Activated T-cell treated with anti-CD3 and anti-CD28 coated beads, Interleukin-2, amount 50 U/mL, for 4 hours (primary cell): ENCODE results near the gene LRRC8E. TPM values are rescaled to one million over a fixed set of nuclear protein-coding genes. Genes with fewer than 3 reads are reported as not detected.

Source experiments
- ATAC-seq, 2 donors: fragments of 200-7000 bp; cut with Tn5 transposase; one replicate each; pipeline ENCODE4 v1.10.0; 2021
- DNase-seq: peaks from one replicate; pipeline ENCODE4 v3.0.0-alpha.2; 2020
- H3K27me3 Mint-ChIP-seq: one replicate; pipeline ENCODE4 v1.8.0; 2021; ENCODE audit warnings: low read depth, mixed read lengths
- H3K36me3 Mint-ChIP-seq: one replicate; pipeline ENCODE4 v1.8.0; 2022; ENCODE audit warnings: mixed read lengths; ENCODE audit not compliant: insufficient read depth
- H3K4me1 Mint-ChIP-seq: one replicate; pipeline ENCODE4 v1.8.0; 2021; ENCODE audit warnings: low read depth, mixed read lengths
- H3K4me3 Mint-ChIP-seq: one replicate; pipeline ENCODE4 v1.8.0; 2021; ENCODE audit warnings: mild to moderate bottlenecking, moderate library complexity, mixed read lengths
- H3K9me3 Mint-ChIP-seq: one replicate; pipeline ENCODE4 v1.8.0; 2021; ENCODE audit warnings: mixed read lengths
- total RNA-seq, 3 donors: library from RNA; stranded (reverse); gene quantifications; one replicate each; pipeline ENCODE4 v1.2.1, GENCODE V29; 2021

LRRC8E gene
- total RNA-seq, 3 donors from 2014 or later = 0.05 TPM; not detected in 2

GRCh38 chr19:7900401-7900870 lies 12.1 kb downstream of the LRRC8E start:
- no peak for DNase-seq
- Mint-ChIP-seq H3K36me3 (peaks cover 2% of the 10 kb centered on the region), H3K27me3 (peaks cover 1% of the 10 kb centered on the region), H3K4me1 (peaks cover 11% of the 10 kb centered on the region), H3K4me3 (no peak overlapping the region), H3K9me3 (no peaks in the 10 kb centered on the region)
- no peak for ATAC-seq

GRCh38 chr19:7900931-7901330 lies 12.6 kb downstream of the LRRC8E start:
- peaks cover 2% of the 10 kb centered on the region for H3K36me3 Mint-ChIP-seq
- peaks cover 15% of the 10 kb centered on the region for H3K4me1 Mint-ChIP-seq
- H3K9me3 Mint-ChIP-seq = no peaks in the 10 kb centered on the region
- no peak for DNase-seq
- no peak overlapping the region for H3K4me3 Mint-ChIP-seq
- peaks cover 1% of the 10 kb centered on the region for H3K27me3 Mint-ChIP-seq
- no peak for ATAC-seq

GRCh38 chr19:7901337-7901736 lies 13.0 kb downstream of the LRRC8E start:
- Mint-ChIP-seq H3K36me3 (peaks cover 2% of the 10 kb centered on the region), H3K9me3 (no peaks in the 10 kb centered on the region), H3K4me1 (peaks cover 15% of the 10 kb centered on the region), H3K4me3 (no peak overlapping the region), H3K27me3 (peaks cover 1% of the 10 kb centered on the region)
- ATAC-seq = no peak
- no peak for DNase-seq

DNA sequence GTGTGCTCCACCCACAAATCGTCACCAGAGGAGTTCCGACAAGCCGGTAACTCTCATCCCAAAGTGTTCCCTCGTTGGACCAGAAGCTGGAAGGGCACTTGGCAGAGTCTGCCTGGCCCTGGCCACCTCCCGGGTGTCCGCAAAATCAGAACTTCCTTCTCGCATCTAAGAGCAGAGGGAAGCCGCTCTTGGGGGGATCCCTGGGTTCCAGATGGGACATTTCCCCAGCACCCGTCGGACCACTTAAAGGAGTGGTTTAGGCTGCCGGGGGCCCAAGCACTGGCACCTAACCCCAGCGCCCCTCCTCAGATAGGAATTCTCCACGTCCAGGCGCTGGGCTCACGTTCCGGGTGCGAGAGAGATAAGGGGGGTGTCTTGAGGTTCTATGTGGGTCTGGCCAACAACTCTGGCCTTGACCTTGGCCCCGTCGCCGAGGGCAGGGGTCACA lies 14.5 kb downstream of the LRRC8E start:
- Mint-ChIP-seq H3K9me3 (no peaks in the 10 kb centered on the region), H3K4me3 (peak overlapping the region; percentile 82), H3K27me3 (no peaks in the 10 kb centered on the region), H3K4me1 (peaks cover 17% of the 10 kb centered on the region), H3K36me3 (peaks cover 2% of the 10 kb centered on the region)
- DNase-seq = no peak
- no peak for ATAC-seq

GRCh38 chr19:7903244-7904073 lies 15.1 kb downstream of the LRRC8E start, which contains the start of gene MAP2K7:
Gene MAP2K7 (plus strand): TSS chr19:7903877. CDS start chr19:7903945, 68 bp downstream.
- peak; percentile 100 for DNase-seq
- ATAC-seq = peak; percentile 88 to 91
- Mint-ChIP-seq H3K4me1 (peaks cover 17% of the 10 kb centered on the region), H3K4me3 (peak within 1 kb of the TSS; percentile 88), H3K9me3 (no peaks in the 10 kb centered on the region), H3K36me3 (peaks cover 2% of the 10 kb centered on the region), H3K27me3 (no peaks in the 10 kb centered on the region)

- peak; percentile 59 to 60 for ATAC-seq
- Mint-ChIP-seq H3K27me3 (no peaks in the 10 kb centered on the region), H3K4me3 (peak overlapping the region; percentile 88), H3K9me3 (no peaks in the 10 kb centered on the region), H3K4me1 (peaks cover 17% of the 10 kb centered on the region), H3K36me3 (peaks cover 2% of the 10 kb centered on the region)
- no peak for DNase-seq
Measured at GRCh38 chr19:7904074-7905020, 16.0 kb downstream of the LRRC8E start.

DNA sequence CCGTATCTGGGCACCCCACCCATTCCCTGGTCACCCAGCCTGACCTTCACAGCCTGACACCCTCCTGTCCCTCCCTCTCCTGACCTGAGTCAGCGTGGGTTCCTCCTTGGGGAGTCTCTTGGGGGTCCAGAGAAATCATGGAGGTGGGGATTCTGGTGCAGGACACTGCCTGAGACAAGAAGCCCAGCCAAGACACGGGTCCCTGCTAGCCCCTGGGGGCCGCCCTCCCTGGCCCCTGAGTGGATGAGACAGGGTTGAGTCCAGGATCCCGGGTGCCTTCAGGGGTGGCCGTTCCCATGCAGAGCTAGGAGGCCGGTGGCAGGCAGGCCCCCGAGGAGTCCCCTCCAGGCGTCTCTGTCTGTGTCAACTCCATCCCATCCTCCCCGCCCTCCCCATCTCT lies 17.0 kb downstream of the LRRC8E start:
- H3K27me3 Mint-ChIP-seq = no peaks in the 10 kb centered on the region
- H3K36me3 Mint-ChIP-seq = peaks cover 2% of the 10 kb centered on the region
- no peak for ATAC-seq
- peaks cover 17% of the 10 kb centered on the region for H3K4me1 Mint-ChIP-seq
- no peak for DNase-seq
- peak overlapping the region; percentile 88 for H3K4me3 Mint-ChIP-seq
- no peaks in the 10 kb centered on the region for H3K9me3 Mint-ChIP-seq

- H3K9me3 Mint-ChIP-seq = no peaks in the 10 kb centered on the region
- H3K36me3 Mint-ChIP-seq = peaks cover 5% of the 10 kb centered on the region
- ATAC-seq (no peak), DNase-seq (no peak)
- H3K27me3 Mint-ChIP-seq = no peaks in the 10 kb centered on the region
- H3K4me3 Mint-ChIP-seq = peak overlapping the region; percentile 61
- peaks cover 17% of the 10 kb centered on the region for H3K4me1 Mint-ChIP-seq
Measured at GRCh38 chr19:7905859-7906258, 17.5 kb downstream of the LRRC8E start.

DNA sequence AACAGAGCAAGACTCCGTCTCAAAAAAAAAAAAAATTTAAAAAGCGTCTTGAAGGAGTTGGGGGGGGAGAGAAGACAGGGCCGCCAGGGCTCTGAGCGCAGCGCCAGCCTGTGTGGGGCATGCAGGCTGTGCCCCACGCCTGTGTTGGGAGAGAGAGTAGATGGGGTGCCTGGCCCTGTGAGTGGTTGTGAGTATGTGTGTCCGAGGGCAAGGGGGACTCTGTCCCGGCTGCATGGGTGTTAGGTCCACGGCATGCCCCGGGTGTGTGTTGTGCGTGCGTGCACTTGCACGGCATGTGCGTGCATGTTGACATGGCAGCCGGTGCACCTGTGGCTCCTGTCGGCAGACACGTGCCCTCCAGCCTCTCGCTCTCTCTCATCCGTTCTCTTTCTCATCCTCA lies 18.8 kb downstream of the LRRC8E start:
- H3K4me1 Mint-ChIP-seq = peaks cover 17% of the 10 kb centered on the region
- no peak overlapping the region for H3K4me3 Mint-ChIP-seq
- no peaks in the 10 kb centered on the region for H3K27me3 Mint-ChIP-seq
- no peaks in the 10 kb centered on the region for H3K9me3 Mint-ChIP-seq
- peaks cover 12% of the 10 kb centered on the region for H3K36me3 Mint-ChIP-seq
- no peak for DNase-seq
- ATAC-seq = no peak

DNA sequence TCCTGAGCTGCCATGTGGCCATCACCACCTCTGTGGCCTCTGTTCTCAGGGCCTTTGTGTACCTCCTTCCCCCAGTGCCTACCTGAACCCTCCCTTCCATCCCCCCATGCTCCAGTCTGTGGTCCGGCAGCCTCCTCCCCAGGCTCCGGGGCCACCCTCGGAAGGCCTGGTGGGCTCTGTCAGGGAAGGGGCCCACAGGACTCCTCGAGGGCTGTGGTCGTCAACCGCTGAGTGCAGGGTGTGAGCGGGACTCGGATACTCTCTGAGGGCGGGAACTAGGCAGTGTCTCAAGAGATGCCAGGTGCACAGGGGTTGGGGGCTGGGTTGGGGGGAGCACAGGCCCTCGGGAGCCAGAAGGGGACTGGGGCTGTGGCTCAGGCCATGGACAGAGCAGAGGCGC lies 19.2 kb downstream of the LRRC8E start:
- Mint-ChIP-seq H3K36me3 (peaks cover 13% of the 10 kb centered on the region), H3K4me1 (peaks cover 16% of the 10 kb centered on the region), H3K9me3 (no peaks in the 10 kb centered on the region), H3K27me3 (no peaks in the 10 kb centered on the region), H3K4me3 (no peak overlapping the region)
- DNase-seq (no peak), ATAC-seq (no peak)

DNA sequence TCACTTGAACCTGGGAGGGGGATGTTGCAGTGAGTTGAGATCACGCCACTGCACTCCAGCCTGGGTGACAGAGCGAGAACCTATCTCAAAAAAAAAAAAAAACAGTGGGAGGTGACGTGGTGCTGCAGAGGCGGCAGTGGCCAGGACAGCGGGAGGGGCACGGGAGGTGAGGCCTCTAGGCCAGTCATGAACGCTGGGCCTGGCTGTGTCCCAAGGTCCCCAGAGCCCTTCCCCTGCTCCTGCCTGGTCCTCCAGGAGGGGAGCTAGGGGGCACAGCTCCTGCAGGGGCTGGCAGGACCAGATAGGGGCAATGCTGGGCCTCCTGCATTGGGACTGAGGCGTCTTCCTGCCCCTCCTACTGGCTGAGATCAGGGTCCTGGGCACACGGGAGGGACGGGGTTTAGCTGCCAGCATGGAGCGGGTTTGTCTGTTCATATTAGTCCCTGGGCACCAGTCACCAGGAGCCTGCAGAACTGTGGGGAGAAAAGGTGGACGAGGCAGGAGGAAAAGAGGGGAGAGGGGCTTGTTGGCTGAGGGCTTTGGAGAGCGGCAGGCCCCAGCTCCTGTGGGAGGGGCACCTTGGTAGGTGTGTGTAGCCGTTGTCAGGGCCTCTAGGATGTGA lies 19.9 kb downstream of the LRRC8E start:
- ATAC-seq = no peak
- DNase-seq = no peak
- H3K4me1 Mint-ChIP-seq = peaks cover 15% of the 10 kb centered on the region
- H3K27me3 Mint-ChIP-seq = no peaks in the 10 kb centered on the region
- no peaks in the 10 kb centered on the region for H3K9me3 Mint-ChIP-seq
- no peak overlapping the region for H3K4me3 Mint-ChIP-seq
- H3K36me3 Mint-ChIP-seq = peaks cover 16% of the 10 kb centered on the region

GRCh38 chr19:7908742-7909461 lies 20.6 kb downstream of the LRRC8E start:
- Mint-ChIP-seq H3K27me3 (no peaks in the 10 kb centered on the region), H3K9me3 (no peaks in the 10 kb centered on the region), H3K4me1 (peaks cover 15% of the 10 kb centered on the region), H3K36me3 (peaks cover 16% of the 10 kb centered on the region), H3K4me3 (no peak overlapping the region)
- ATAC-seq = no peak
- no peak for DNase-seq

- ATAC-seq (no peak), DNase-seq (no peak)
- peaks cover 16% of the 10 kb centered on the region for H3K36me3 Mint-ChIP-seq
- H3K27me3 Mint-ChIP-seq = peaks cover 3% of the 10 kb centered on the region
- H3K4me3 Mint-ChIP-seq = no peak overlapping the region
- no peaks in the 10 kb centered on the region for H3K9me3 Mint-ChIP-seq
- peaks cover 14% of the 10 kb centered on the region for H3K4me1 Mint-ChIP-seq
Measured at GRCh38 chr19:7909471-7910067, 21.3 kb downstream of the LRRC8E start.
